Measurements from ENCODE around the gene MET. TPM values are rescaled to one million over a fixed set of nuclear protein-coding genes. Genes with fewer than 3 reads are reported as not detected.
A peak's percentile ranks its signal among the peaks of the same experiment; 100 is the strongest.

Gene MET
- total RNA-seq, 4 donors from 2014 or later = 15.9 to 36.8 (median 28.7) TPM

- peak overlapping the region; percentile 95 to 96 (median 96) for H3K27ac ChIP-seq
- intact Hi-C loops (cut with DNase I; ENCODE audit: low total_unique reads) = loop anchor here (5.0 to 10.0 kb wide), 3 partner anchors 33 to 280 kb away; partner anchors contain the start of gene ST7
Observed at GRCh38 chr7:116674508-116675173, 2.6 kb downstream of the MET start.

GRCh38 chr7:116675812-116676355 lies 3.9 kb downstream of the MET start:
- H3K4me1 ChIP-seq = peaks cover 48 to 55% of the 10 kb centered on the region in 2 donors
- TF ChIP-seq POLR2A (IDR thresholded peaks at IDR 0.05) = no peak
- TF ChIP-seq, protein P1, sequence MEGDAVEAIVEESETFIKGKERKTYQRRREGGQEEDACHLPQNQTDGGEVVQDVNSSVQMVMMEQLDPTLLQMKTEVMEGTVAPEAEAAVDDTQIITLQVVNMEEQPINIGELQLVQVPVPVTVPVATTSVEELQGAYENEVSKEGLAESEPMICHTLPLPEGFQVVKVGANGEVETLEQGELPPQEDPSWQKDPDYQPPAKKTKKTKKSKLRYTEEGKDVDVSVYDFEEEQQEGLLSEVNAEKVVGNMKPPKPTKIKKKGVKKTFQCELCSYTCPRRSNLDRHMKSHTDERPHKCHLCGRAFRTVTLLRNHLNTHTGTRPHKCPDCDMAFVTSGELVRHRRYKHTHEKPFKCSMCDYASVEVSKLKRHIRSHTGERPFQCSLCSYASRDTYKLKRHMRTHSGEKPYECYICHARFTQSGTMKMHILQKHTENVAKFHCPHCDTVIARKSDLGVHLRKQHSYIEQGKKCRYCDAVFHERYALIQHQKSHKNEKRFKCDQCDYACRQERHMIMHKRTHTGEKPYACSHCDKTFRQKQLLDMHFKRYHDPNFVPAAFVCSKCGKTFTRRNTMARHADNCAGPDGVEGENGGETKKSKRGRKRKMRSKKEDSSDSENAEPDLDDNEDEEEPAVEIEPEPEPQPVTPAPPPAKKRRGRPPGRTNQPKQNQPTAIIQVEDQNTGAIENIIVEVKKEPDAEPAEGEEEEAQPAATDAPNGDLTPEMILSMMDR (IDR thresholded peaks at IDR 0.05 in 4 of 5, conservative IDR thresholded peaks at IDR 0.05 in 1 of 5) = no peak
- peak overlapping the region; percentile 6 to 96 (median 96) for H3K27ac ChIP-seq
- H3K27me3 ChIP-seq = no peaks in the 10 kb centered on the region
- intact Hi-C loops (cut with DNase I; ENCODE audit: low total_unique reads) (loop anchor here (10.0 kb wide), 1 partner anchor 279 kb away; the partner anchor contains the start of gene ST7), in situ Hi-C loops (cut with MboI; ENCODE audit: low sequenced_read_pairs in 4 of 4) (no loop called here)
- H3K36me3 ChIP-seq = no peaks in the 10 kb centered on the region
- no peak overlapping the region for H3K4me3 ChIP-seq
- no peaks in the 10 kb centered on the region for H3K9me3 ChIP-seq
- no peak for ATAC-seq
- DNase-seq = no peak

More at GRCh38 chr7:116674508-116675173, 2.6 kb downstream of the MET start:
- in situ Hi-C loops (cut with MboI; ENCODE audit: low sequenced_read_pairs in 4 of 4) = loop anchor here in 1 of 4 donors (5.0 kb wide), 1 partner anchor 133 kb away; no protein-coding TSS in a partner anchor
- H3K9me3 ChIP-seq = no peaks in the 10 kb centered on the region
- ATAC-seq (no peak), DNase-seq (no peak)
- TF ChIP-seq, protein P1 (IDR thresholded peaks at IDR 0.05 in 4 of 5, conservative IDR thresholded peaks at IDR 0.05 in 1 of 5) = no peak
- H3K36me3 ChIP-seq = no peaks in the 10 kb centered on the region
- peak overlapping the region in 2 of 4 donors; percentile 77 to 79 for H3K4me3 ChIP-seq
- H3K27me3 ChIP-seq = no peaks in the 10 kb centered on the region
- peaks cover 48 to 59% of the 10 kb centered on the region in 2 donors for H3K4me1 ChIP-seq

- peak overlapping the region in 2 of 4 donors; percentile 15 to 39 for H3K27ac ChIP-seq
- H3K4me1 ChIP-seq = peaks cover 37 to 45% of the 10 kb centered on the region in 2 donors
- ATAC-seq (no peak), DNase-seq (no peak)
- H3K27me3 ChIP-seq = no peaks in the 10 kb centered on the region
- H3K4me3 ChIP-seq = no peak overlapping the region
- TF ChIP-seq, protein P1 (IDR thresholded peaks at IDR 0.05 in 4 of 5, conservative IDR thresholded peaks at IDR 0.05 in 1 of 5) = no peak
- TF ChIP-seq POLR2A (IDR thresholded peaks at IDR 0.05) = no peak
- no peaks in the 10 kb centered on the region for H3K36me3 ChIP-seq
- intact Hi-C loops (cut with DNase I; ENCODE audit: low total_unique reads) = loop anchor here (10.0 kb wide), 1 partner anchor 276 kb away; the partner anchor contains the start of gene ST7
- in situ Hi-C loops (cut with MboI; ENCODE audit: low sequenced_read_pairs in 4 of 4) = no loop called here
- no peaks in the 10 kb centered on the region for H3K9me3 ChIP-seq
Observed at GRCh38 chr7:116678780-116679179, 6.8 kb downstream of the MET start.

GRCh38 chr7:116679500-116679899 lies 7.5 kb downstream of the MET start:
- Histone ChIP-seq H3K9me3 (no peaks in the 10 kb centered on the region), H3K27ac (peak overlapping the region in 2 of 4 donors; percentile 15 to 39), H3K4me3 (no peak overlapping the region), H3K27me3 (no peaks in the 10 kb centered on the region), H3K36me3 (no peaks in the 10 kb centered on the region), H3K4me1 (peaks cover 30 to 37% of the 10 kb centered on the region in 2 donors)
- in situ Hi-C loops (cut with MboI; ENCODE audit: low sequenced_read_pairs in 4 of 4) (no loop called here), intact Hi-C loops (cut with DNase I; ENCODE audit: low total_unique reads) (loop anchor here (10.0 kb wide), 1 partner anchor 275 kb away; the partner anchor contains the start of gene ST7)
- DNase-seq (no peak), ATAC-seq (no peak)
- no peak for TF ChIP-seq POLR2A (IDR thresholded peaks at IDR 0.05)
- TF ChIP-seq, protein P1 (IDR thresholded peaks at IDR 0.05 in 4 of 5, conservative IDR thresholded peaks at IDR 0.05 in 1 of 5) = no peak

Measured in gastrocnemius medialis (tissue), 4 donors.